Astrocyte (in vitro differentiated cells and primary cell): ENCODE results near the gene CYP2B6. TPM values are rescaled to one million over a fixed set of nuclear protein-coding genes. Genes with fewer than 3 reads are reported as not detected.

Experiments used
- DNase-seq: peaks from one replicate; pipeline ENCODE4 v3.0.0-alpha.2; 2010; ENCODE audit warnings: low read depth
- FAIRE-seq: peaks from 2 replicates; lab custom pipeline; 2011; peaks lifted over from hg19 to GRCh38; lab: Jason Lieb, UNC
- H2AFZ ChIP-seq: 2 replicates; pipeline ENCODE4 v1.6.0; 2012; ENCODE audit warnings: low read depth, low read length, inconsistent platforms
- H3K27ac ChIP-seq: 2 replicates; pipeline ENCODE4 v1.5.1; 2011; ENCODE audit warnings: low read depth, low read length, inconsistent platforms
- H3K27me3 ChIP-seq: 2 replicates; pipeline ENCODE4 v1.6.0; 2011; ENCODE audit warnings: low read length, inconsistent platforms; ENCODE audit not compliant: insufficient read depth
- H3K36me3 ChIP-seq: 2 replicates; pipeline ENCODE4 v1.5.1; 2011; ENCODE audit warnings: low read length, inconsistent platforms; ENCODE audit not compliant: insufficient read depth
- H3K4me1 ChIP-seq: 2 replicates; pipeline ENCODE4 v1.5.1; 2011; ENCODE audit warnings: low read length, inconsistent platforms; ENCODE audit not compliant: insufficient read depth
- H3K4me2 ChIP-seq: 2 replicates; pipeline ENCODE4 v1.6.0; 2012; ENCODE audit warnings: low read length, inconsistent platforms
- H3K4me3 ChIP-seq: 2 replicates; pipeline ENCODE4 v1.5.1; 2011; ENCODE audit warnings: low read depth, mild to moderate bottlenecking, low read length, inconsistent platforms; ENCODE audit not compliant: insufficient read depth
- H3K79me2 ChIP-seq: 2 replicates; pipeline ENCODE4 v1.6.0; 2012; ENCODE audit warnings: mild to moderate bottlenecking, low read length, inconsistent platforms; ENCODE audit not compliant: insufficient read depth
- H3K9ac ChIP-seq: 2 replicates; pipeline ENCODE4 v1.6.0; 2012; ENCODE audit warnings: mild to moderate bottlenecking, low read length, inconsistent platforms
- H3K9me3 ChIP-seq: 2 replicates; pipeline ENCODE4 v1.5.1; 2012; ENCODE audit warnings: low read depth, mild to moderate bottlenecking, low read length, inconsistent platforms; ENCODE audit not compliant: insufficient read depth
- H4K20me1 ChIP-seq: 2 replicates; pipeline ENCODE4 v1.6.0; 2012; ENCODE audit warnings: low read length, inconsistent platforms; ENCODE audit not compliant: insufficient read depth
- H3K27ac Mint-ChIP-seq: one replicate; pipeline ENCODE4 v1.8.0; 2021; ENCODE audit warnings: mild to moderate bottlenecking, mixed read lengths; ENCODE audit not compliant: unreplicated experiment
- H3K27me3 Mint-ChIP-seq: one replicate; pipeline ENCODE4 v1.8.0; 2021; ENCODE audit warnings: low read depth, mixed read lengths; ENCODE audit not compliant: unreplicated experiment
- H3K36me3 Mint-ChIP-seq: one replicate; pipeline ENCODE4 v1.8.0; 2021; ENCODE audit warnings: low read depth, mixed read lengths; ENCODE audit not compliant: unreplicated experiment
- H3K4me1 Mint-ChIP-seq: one replicate; pipeline ENCODE4 v1.8.0; 2021; ENCODE audit warnings: low read depth, mixed read lengths; ENCODE audit not compliant: unreplicated experiment
- H3K4me3 Mint-ChIP-seq: one replicate; pipeline ENCODE4 v1.8.0; 2021; ENCODE audit warnings: mild to moderate bottlenecking, moderate library complexity, mixed read lengths; ENCODE audit not compliant: unreplicated experiment
- H3K9me3 Mint-ChIP-seq: one replicate; pipeline ENCODE4 v1.8.0; 2021; ENCODE audit warnings: mild to moderate bottlenecking, mixed read lengths; ENCODE audit not compliant: unreplicated experiment
- CTCF ChIP-seq: IDR thresholded peaks from 2 replicates; pipeline ENCODE4 v1.5.1; 2011; ENCODE audit warnings: low read depth, mild to moderate bottlenecking, inconsistent platforms, low read length, moderate library complexity; ENCODE audit not compliant: insufficient read depth
- EZH2 ChIP-seq: IDR thresholded peaks from 2 replicates; pipeline ENCODE4 v1.6.1; 2012; ENCODE audit warnings: mild to moderate bottlenecking, low read length, inconsistent platforms; ENCODE audit not compliant: insufficient read depth
- total RNA-seq: library from RNA; stranded (reverse); gene quantifications from 2 replicates; pipeline ENCODE4 v1.2.1, GENCODE V29; 2021

CYP2B6 gene
- total RNA-seq, 1 donor from 2014 or later = not detected

- no peak overlapping the region for H3K4me2 ChIP-seq
- no peaks in the 10 kb centered on the region for H3K27me3 ChIP-seq
- FAIRE-seq = no peak
Measured at GRCh38 chr19:41025411-41025810, 34.3 kb downstream of the CYP2B6 start.

GRCh38 chr19:41025871-41026270 lies 34.8 kb downstream of the CYP2B6 start:
- Histone ChIP-seq H3K4me3 (no peak overlapping the region), H4K20me1 (no peaks in the 10 kb centered on the region), H3K4me2 (no peak overlapping the region), H3K27me3 (no peaks in the 10 kb centered on the region), H3K4me1 (no peaks in the 10 kb centered on the region), H3K79me2 (no peaks in the 10 kb centered on the region), H2AFZ (no peak overlapping the region), H3K27ac (no peak overlapping the region), H3K9ac (no peak overlapping the region), H3K9me3 (no peaks in the 10 kb centered on the region), H3K36me3 (no peaks in the 10 kb centered on the region)
- Mint-ChIP-seq H3K27me3 (peaks cover 65% of the 10 kb centered on the region), H3K4me1 (no peaks in the 10 kb centered on the region), H3K4me3 (no peak overlapping the region), H3K9me3 (no peaks in the 10 kb centered on the region), H3K27ac (no peak overlapping the region), H3K36me3 (no peaks in the 10 kb centered on the region)
- no peak for DNase-seq
- TF ChIP-seq EZH2 (no peak), CTCF (no peak)
- no peak for FAIRE-seq

More at GRCh38 chr19:41025411-41025810, 34.3 kb downstream of the CYP2B6 start:
- H3K36me3 ChIP-seq = no peaks in the 10 kb centered on the region
- H3K4me3 Mint-ChIP-seq = no peak overlapping the region
- H3K9me3 Mint-ChIP-seq = no peaks in the 10 kb centered on the region
- H3K9ac ChIP-seq = no peak overlapping the region
- no peaks in the 10 kb centered on the region for H3K79me2 ChIP-seq
- H3K4me1 ChIP-seq = no peaks in the 10 kb centered on the region
- H4K20me1 ChIP-seq = no peaks in the 10 kb centered on the region
- no peak overlapping the region for H3K27ac ChIP-seq
- TF ChIP-seq CTCF = no peak
- TF ChIP-seq EZH2 = no peak
- DNase-seq = no peak
- peaks cover 66% of the 10 kb centered on the region for H3K27me3 Mint-ChIP-seq
- no peaks in the 10 kb centered on the region for H3K36me3 Mint-ChIP-seq
- H3K27ac Mint-ChIP-seq = no peak overlapping the region
- no peaks in the 10 kb centered on the region for H3K4me1 Mint-ChIP-seq
- H3K4me3 ChIP-seq = no peak overlapping the region
- H2AFZ ChIP-seq = no peak overlapping the region
- H3K9me3 ChIP-seq = no peaks in the 10 kb centered on the region

DNA sequence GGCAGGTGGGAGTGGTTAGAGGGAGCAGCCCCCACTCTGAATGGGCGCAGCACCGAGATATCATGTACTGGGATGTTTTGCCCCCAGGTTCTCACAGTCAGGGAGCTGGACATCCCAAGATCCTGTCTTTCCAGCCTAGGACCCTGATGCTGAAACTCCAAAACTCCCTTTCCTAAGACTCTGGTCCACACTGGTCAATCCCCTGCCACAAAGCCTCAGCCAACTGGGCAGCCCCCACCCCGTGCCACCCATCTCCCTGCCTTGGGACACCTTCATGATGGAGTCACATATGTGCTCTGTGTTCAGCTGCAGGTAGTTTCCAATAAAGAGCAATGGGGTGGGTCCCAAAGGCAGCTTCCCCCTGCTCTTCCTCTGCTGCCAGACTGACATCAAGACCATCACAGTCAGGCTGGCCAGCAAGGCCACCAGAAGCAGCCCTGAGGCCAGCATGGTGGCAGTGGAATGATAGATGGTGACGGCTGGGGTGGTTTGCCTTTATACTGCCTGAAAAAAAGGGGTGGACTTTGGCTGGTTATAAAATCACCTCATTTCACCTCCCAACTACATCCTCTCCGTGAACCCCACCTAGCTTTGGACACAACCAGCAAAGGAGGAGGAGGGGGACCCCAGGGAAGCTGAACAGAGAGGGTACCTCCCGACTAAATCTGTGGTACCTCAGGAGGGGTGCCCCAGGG lies 36.3 kb downstream of the CYP2B6 start:
- FAIRE-seq (no peak), DNase-seq (no peak)
- no peaks in the 10 kb centered on the region for H3K36me3 Mint-ChIP-seq
- H3K79me2 ChIP-seq = no peaks in the 10 kb centered on the region
- H3K27me3 ChIP-seq = no peaks in the 10 kb centered on the region
- peaks cover 63% of the 10 kb centered on the region for H3K27me3 Mint-ChIP-seq
- H3K4me2 ChIP-seq = no peak overlapping the region
- TF ChIP-seq EZH2 (no peak), CTCF (no peak)
- no peaks in the 10 kb centered on the region for H3K9me3 ChIP-seq
- H3K9ac ChIP-seq = no peak overlapping the region
- H3K4me1 ChIP-seq = no peaks in the 10 kb centered on the region
- H3K4me3 Mint-ChIP-seq = no peak overlapping the region
- H3K4me1 Mint-ChIP-seq = peaks cover 5% of the 10 kb centered on the region
- no peak overlapping the region for H3K27ac ChIP-seq
- no peak overlapping the region for H3K4me3 ChIP-seq
- H3K27ac Mint-ChIP-seq = no peak overlapping the region
- no peaks in the 10 kb centered on the region for H4K20me1 ChIP-seq
- H3K9me3 Mint-ChIP-seq = peaks cover 2% of the 10 kb centered on the region
- no peaks in the 10 kb centered on the region for H3K36me3 ChIP-seq
- H2AFZ ChIP-seq = no peak overlapping the region
